Measurements from ENCODE around the gene MPG. TPM values are rescaled to one million over a fixed set of nuclear protein-coding genes. Genes with fewer than 3 reads are reported as not detected.
"Not testable (repeated sequence)": the region's sequence is repeated elsewhere in the genome, so short reads cannot be mapped to it uniquely, and the experiment has no call there.

MPG gene
- total and polyA plus RNA-seq, 2 donors: 58.8 to 89.6 TPM

GRCh38 chr16:112153-112840 is 34.3 kb downstream of the MPG start:
- Histone ChIP-seq H3K27ac (ENCODE audit: low read depth) (no peak overlapping the region), H3K4me3 (ENCODE audit: low read depth, low read length) (no peak overlapping the region), H3K4me1 (ENCODE audit: insufficient read depth) (no peaks in the 10 kb centered on the region), H3K36me3 (ENCODE audit: insufficient read depth) (no peaks in the 10 kb centered on the region)
- 93% methylated on average over 21 of the region's 21 CpGs for WGBS
- no peak for DNase-seq (ENCODE audit: extremely low spot score)

- WGBS: 90% methylated on average over 2 of the region's 2 CpGs
- Histone ChIP-seq H3K4me3 (ENCODE audit: low read depth, low read length) (no peak overlapping the region), H3K36me3 (ENCODE audit: insufficient read depth) (no peaks in the 10 kb centered on the region), H3K4me1 (ENCODE audit: insufficient read depth) (no peaks in the 10 kb centered on the region), H3K27ac (ENCODE audit: low read depth) (no peak overlapping the region)
- no peak for DNase-seq (ENCODE audit: extremely low spot score)
Observed at GRCh38 chr16:114327-114726, 36.3 kb downstream of the MPG start.

- Histone ChIP-seq H3K4me3 (ENCODE audit: low read depth, low read length) (no peak overlapping the region), H3K4me1 (ENCODE audit: insufficient read depth) (no peaks in the 10 kb centered on the region), H3K27ac (ENCODE audit: low read depth) (no peak overlapping the region), H3K36me3 (ENCODE audit: insufficient read depth) (no peaks in the 10 kb centered on the region)
- DNase-seq (ENCODE audit: extremely low spot score): no peak
- 79% methylated on average over 7 of the region's 7 CpGs for WGBS
Observed at GRCh38 chr16:116015-116414, 38.0 kb downstream of the MPG start.

- 68% methylated on average over 19 of the region's 19 CpGs for WGBS
- DNase-seq (ENCODE audit: extremely low spot score): no peak
- no peak overlapping the region for H3K27ac ChIP-seq (ENCODE audit: low read depth)
- no peak overlapping the region for H3K4me3 ChIP-seq (ENCODE audit: low read depth, low read length)
- no peaks in the 10 kb centered on the region for H3K36me3 ChIP-seq (ENCODE audit: insufficient read depth)
- no peaks in the 10 kb centered on the region for H3K4me1 ChIP-seq (ENCODE audit: insufficient read depth)
Observed at GRCh38 chr16:117379-118365, 39.6 kb downstream of the MPG start.

- Histone ChIP-seq H3K36me3 (ENCODE audit: insufficient read depth) (no peaks in the 10 kb centered on the region), H3K27ac (ENCODE audit: low read depth) (no peak overlapping the region), H3K4me1 (ENCODE audit: insufficient read depth) (no peaks in the 10 kb centered on the region), H3K4me3 (ENCODE audit: low read depth, low read length) (no peak overlapping the region)
- no peak for DNase-seq (ENCODE audit: extremely low spot score)
- WGBS: 94% methylated on average over 2 of the region's 2 CpGs
Observed at GRCh38 chr16:118857-119256, 40.8 kb downstream of the MPG start.

- WGBS: 91% methylated on average over 5 of the region's 5 CpGs
- DNase-seq (ENCODE audit: extremely low spot score): no peak
- H3K36me3 ChIP-seq (ENCODE audit: insufficient read depth): no peaks in the 10 kb centered on the region
- H3K27ac ChIP-seq (ENCODE audit: low read depth): no peak overlapping the region
- H3K4me1 ChIP-seq (ENCODE audit: insufficient read depth): no peaks in the 10 kb centered on the region
- H3K4me3 ChIP-seq (ENCODE audit: low read depth, low read length): no peak overlapping the region
Observed at GRCh38 chr16:119295-119694, 41.3 kb downstream of the MPG start.

- DNase-seq (ENCODE audit: extremely low spot score): no peak
- H3K36me3 ChIP-seq (ENCODE audit: insufficient read depth): no peaks in the 10 kb centered on the region
- H3K4me1 ChIP-seq (ENCODE audit: insufficient read depth): no peaks in the 10 kb centered on the region
- H3K4me3 ChIP-seq (ENCODE audit: low read depth, low read length): no peak overlapping the region
- no peak overlapping the region for H3K27ac ChIP-seq (ENCODE audit: low read depth)
- WGBS: 91% methylated on average over 3 of the region's 3 CpGs
Observed at GRCh38 chr16:119835-120491, 41.9 kb downstream of the MPG start.

- 95% methylated on average over 2 of the region's 2 CpGs for WGBS
- no peak overlapping the region for H3K4me3 ChIP-seq (ENCODE audit: low read depth, low read length)
- H3K27ac ChIP-seq (ENCODE audit: low read depth): no peak overlapping the region
- H3K36me3 ChIP-seq (ENCODE audit: insufficient read depth): no peaks in the 10 kb centered on the region
- no peaks in the 10 kb centered on the region for H3K4me1 ChIP-seq (ENCODE audit: insufficient read depth)
- DNase-seq (ENCODE audit: extremely low spot score): no peak
Observed at GRCh38 chr16:120756-121155, 42.7 kb downstream of the MPG start.

- Histone ChIP-seq H3K27ac (ENCODE audit: low read depth) (no peak overlapping the region), H3K4me3 (ENCODE audit: low read depth, low read length) (no peak overlapping the region), H3K36me3 (ENCODE audit: insufficient read depth) (no peaks in the 10 kb centered on the region), H3K4me1 (ENCODE audit: insufficient read depth) (no peaks in the 10 kb centered on the region)
- DNase-seq (ENCODE audit: extremely low spot score): no peak
- WGBS: 51% methylated on average over 1 of the region's 1 CpG
Observed at GRCh38 chr16:122361-122760, 44.3 kb downstream of the MPG start.

GRCh38 chr16:123558-124350 is 45.7 kb downstream of the MPG start:
- 88% methylated on average over 19 of the region's 19 CpGs for WGBS
- not testable (repeated sequence) for DNase-seq (ENCODE audit: extremely low spot score); H3K4me3 ChIP-seq (ENCODE audit: low read depth, low read length); H3K36me3 ChIP-seq (ENCODE audit: insufficient read depth); H3K4me1 ChIP-seq (ENCODE audit: insufficient read depth); H3K27ac ChIP-seq (ENCODE audit: low read depth)

GRCh38 chr16:125011-125410 is 47.0 kb downstream of the MPG start:
- Histone ChIP-seq H3K36me3 (ENCODE audit: insufficient read depth) (no peaks in the 10 kb centered on the region), H3K4me3 (ENCODE audit: low read depth, low read length) (no peak overlapping the region), H3K4me1 (ENCODE audit: insufficient read depth) (no peaks in the 10 kb centered on the region), H3K27ac (ENCODE audit: low read depth) (no peak overlapping the region)
- DNase-seq (ENCODE audit: extremely low spot score): no peak
- WGBS: 83% methylated on average over 3 of the region's 3 CpGs

- whole genome bisulfite sequencing: 94% methylated on average over 2 of the region's 2 CpGs
- H3K4me3 ChIP-seq (ENCODE audit: low read depth, low read length): no peak overlapping the region
- H3K27ac ChIP-seq (ENCODE audit: low read depth): no peak overlapping the region
- H3K36me3 ChIP-seq (ENCODE audit: insufficient read depth): no peaks in the 10 kb centered on the region
- no peak for DNase-seq (ENCODE audit: extremely low spot score)
- no peaks in the 10 kb centered on the region for H3K4me1 ChIP-seq (ENCODE audit: insufficient read depth)
Observed at GRCh38 chr16:129075-129474, 51.0 kb downstream of the MPG start.

GRCh38 chr16:130533-131173 is 52.6 kb downstream of the MPG start:
- Histone ChIP-seq H3K4me3 (ENCODE audit: low read depth, low read length) (no peak overlapping the region), H3K27ac (ENCODE audit: low read depth) (no peak overlapping the region), H3K36me3 (ENCODE audit: insufficient read depth) (no peaks in the 10 kb centered on the region), H3K4me1 (ENCODE audit: insufficient read depth) (no peaks in the 10 kb centered on the region)
- DNase-seq (ENCODE audit: extremely low spot score): no peak
- WGBS: 94% methylated on average over 15 of the region's 15 CpGs
